Glutamatergic neuron (in vitro differentiated cells): Measurements from ENCODE around the gene KLC4. TPM values are rescaled to one million over a fixed set of nuclear protein-coding genes. Genes with fewer than 3 reads are reported as not detected.

Source experiments
- DNase-seq: peaks from one replicate; pipeline ENCODE4 v3.0.0; 2022
- H3K27ac Mint-ChIP-seq: one replicate; pipeline ENCODE4 v1.8.0; 2020; ENCODE audit warnings: mild to moderate bottlenecking, mixed read lengths, inconsistent platforms; ENCODE audit not compliant: unreplicated experiment
- H3K27me3 Mint-ChIP-seq: one replicate; pipeline ENCODE4 v1.8.0; 2020; ENCODE audit warnings: mild to moderate bottlenecking, moderate library complexity, mixed read lengths, inconsistent platforms; ENCODE audit not compliant: unreplicated experiment
- H3K36me3 Mint-ChIP-seq: one replicate; pipeline ENCODE4 v1.8.0; 2020; ENCODE audit warnings: mild to moderate bottlenecking, mixed read lengths, inconsistent platforms; ENCODE audit not compliant: unreplicated experiment
- H3K4me1 Mint-ChIP-seq: one replicate; pipeline ENCODE4 v1.8.0; 2020; ENCODE audit warnings: mild to moderate bottlenecking, low read depth, mixed read lengths, inconsistent platforms; ENCODE audit not compliant: unreplicated experiment
- H3K4me3 Mint-ChIP-seq: one replicate; pipeline ENCODE4 v1.8.0; 2020; ENCODE audit warnings: mild to moderate bottlenecking, mixed read lengths, inconsistent platforms; ENCODE audit not compliant: unreplicated experiment
- H3K9me3 Mint-ChIP-seq: one replicate; pipeline ENCODE4 v1.8.0; 2020; ENCODE audit warnings: mild to moderate bottlenecking, moderate library complexity, mixed read lengths, inconsistent platforms; ENCODE audit not compliant: unreplicated experiment
- total RNA-seq: library from RNA; stranded (reverse); fragmentation: NEBNext Ultra II Directional; extraction: Animal tissue kit (Norgen Biotek cat#: 25700); gene quantifications from one replicate; pipeline ENCODE4 v1.2.1, GENCODE V29; 2021; ENCODE audit not compliant: unreplicated experiment
- TF ChIP-seq, protein P1 (sequence below): fragments of 200-600 bp; sonication (generic); IDR thresholded peaks from one replicate; pipeline ENCODE4 v1.5.0; 2021; ENCODE audit not compliant: partially characterized antibody, unreplicated experiment

KLC4 gene
- total RNA-seq, 1 donor from 2014 or later = 62.3 TPM

DNA sequence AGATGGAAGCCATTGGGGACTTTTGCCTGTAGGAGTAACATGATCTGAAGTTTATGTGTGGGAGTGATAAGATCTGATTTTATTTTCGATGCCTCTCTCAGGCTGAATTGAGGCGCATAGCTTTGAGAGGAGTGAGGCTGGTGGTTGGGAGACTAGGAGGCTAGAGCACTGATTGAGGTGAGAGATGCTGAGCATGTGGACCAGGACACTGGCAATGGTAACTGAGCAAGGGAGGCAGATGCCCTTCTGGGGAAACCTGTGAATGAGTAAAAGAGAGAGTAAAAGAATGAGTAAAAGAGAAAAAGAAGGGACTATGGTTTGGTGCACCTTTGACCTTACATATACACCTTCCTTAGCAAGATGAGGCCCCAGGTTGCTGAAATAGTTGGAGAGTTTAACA is 35.0 kb upstream of the KLC4 start:
- Mint-ChIP-seq H3K27ac (peak overlapping the region; percentile 66), H3K27me3 (peaks cover 5% of the 10 kb centered on the region), H3K36me3 (no peaks in the 10 kb centered on the region), H3K4me1 (peaks cover 9% of the 10 kb centered on the region), H3K4me3 (peak overlapping the region; percentile 1), H3K9me3 (peaks cover 8% of the 10 kb centered on the region)
- TF ChIP-seq, protein P1, sequence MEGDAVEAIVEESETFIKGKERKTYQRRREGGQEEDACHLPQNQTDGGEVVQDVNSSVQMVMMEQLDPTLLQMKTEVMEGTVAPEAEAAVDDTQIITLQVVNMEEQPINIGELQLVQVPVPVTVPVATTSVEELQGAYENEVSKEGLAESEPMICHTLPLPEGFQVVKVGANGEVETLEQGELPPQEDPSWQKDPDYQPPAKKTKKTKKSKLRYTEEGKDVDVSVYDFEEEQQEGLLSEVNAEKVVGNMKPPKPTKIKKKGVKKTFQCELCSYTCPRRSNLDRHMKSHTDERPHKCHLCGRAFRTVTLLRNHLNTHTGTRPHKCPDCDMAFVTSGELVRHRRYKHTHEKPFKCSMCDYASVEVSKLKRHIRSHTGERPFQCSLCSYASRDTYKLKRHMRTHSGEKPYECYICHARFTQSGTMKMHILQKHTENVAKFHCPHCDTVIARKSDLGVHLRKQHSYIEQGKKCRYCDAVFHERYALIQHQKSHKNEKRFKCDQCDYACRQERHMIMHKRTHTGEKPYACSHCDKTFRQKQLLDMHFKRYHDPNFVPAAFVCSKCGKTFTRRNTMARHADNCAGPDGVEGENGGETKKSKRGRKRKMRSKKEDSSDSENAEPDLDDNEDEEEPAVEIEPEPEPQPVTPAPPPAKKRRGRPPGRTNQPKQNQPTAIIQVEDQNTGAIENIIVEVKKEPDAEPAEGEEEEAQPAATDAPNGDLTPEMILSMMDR = no peak
- DNase-seq = no peak

DNA sequence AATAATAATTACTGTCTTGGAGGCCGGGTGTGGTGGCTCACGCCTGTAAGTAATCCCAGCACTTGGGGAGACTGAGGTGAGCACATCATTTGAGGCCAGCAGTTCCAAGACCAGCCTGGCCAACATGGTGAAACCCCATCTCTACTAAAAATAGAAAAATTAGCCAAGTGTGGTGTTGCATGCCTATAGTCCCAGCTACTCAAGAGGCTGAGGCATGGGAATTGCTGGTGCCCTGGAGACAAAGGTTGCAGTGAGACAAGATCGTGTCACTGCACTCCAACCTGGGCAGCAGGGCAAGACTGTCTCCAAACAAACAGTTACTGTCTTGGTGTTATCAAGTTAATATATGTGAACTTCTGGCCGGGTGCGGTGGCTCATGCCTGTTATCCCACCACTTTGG is 33.1 kb upstream of the KLC4 start:
- Mint-ChIP-seq H3K4me1 (no peaks in the 10 kb centered on the region), H3K27me3 (peaks cover 3% of the 10 kb centered on the region), H3K4me3 (no peak overlapping the region), H3K27ac (no peak overlapping the region), H3K36me3 (no peaks in the 10 kb centered on the region), H3K9me3 (peaks cover 5% of the 10 kb centered on the region)
- no peak for DNase-seq
- TF ChIP-seq, protein P1 = no peak

DNA sequence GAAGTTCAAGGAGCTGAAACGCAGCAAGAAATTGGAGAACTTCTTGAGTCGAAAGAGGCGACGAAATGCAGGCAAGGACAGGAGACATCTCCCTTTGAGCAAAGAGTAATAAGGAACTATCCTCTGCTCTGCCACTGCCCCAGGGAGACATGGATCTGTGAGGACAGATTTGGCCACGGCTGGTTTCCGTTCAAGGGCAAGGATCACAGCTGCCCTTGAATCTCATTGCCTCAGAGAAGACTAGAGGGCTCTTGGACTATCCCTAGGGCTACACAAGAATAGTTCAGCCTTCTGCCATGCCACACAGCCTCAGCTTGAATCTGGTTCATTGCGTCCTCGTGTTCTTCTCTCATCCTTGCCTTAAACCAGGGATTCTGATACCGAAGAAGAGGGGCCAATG is 30.3 kb upstream of the KLC4 start:
- TF ChIP-seq, protein P1 = no peak
- Mint-ChIP-seq H3K27me3 (peaks cover 2% of the 10 kb centered on the region), H3K27ac (no peak overlapping the region), H3K9me3 (peaks cover 1% of the 10 kb centered on the region), H3K36me3 (no peaks in the 10 kb centered on the region), H3K4me3 (no peak overlapping the region), H3K4me1 (no peaks in the 10 kb centered on the region)
- no peak for DNase-seq

DNA sequence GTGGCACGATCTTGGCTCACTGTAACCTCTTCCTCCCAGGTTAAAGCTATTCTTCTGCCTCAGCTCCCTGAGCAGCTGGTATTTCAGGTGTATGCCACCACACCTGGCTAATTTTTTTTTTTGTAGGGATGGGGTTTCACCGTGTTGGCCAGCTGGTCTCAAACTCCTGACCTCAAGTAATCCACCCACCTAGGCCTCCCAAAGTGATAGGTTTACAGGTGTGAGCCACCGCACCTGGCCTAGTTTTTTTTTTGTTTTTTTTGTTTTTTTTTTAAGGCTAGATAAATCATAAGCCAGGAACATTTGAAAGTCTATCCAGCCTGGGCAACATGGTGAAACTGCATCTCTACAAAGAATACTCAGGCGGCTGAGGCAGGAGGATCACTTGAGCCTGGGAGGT is 27.1 kb upstream of the KLC4 start:
- H3K27me3 Mint-ChIP-seq = peaks cover 2% of the 10 kb centered on the region
- TF ChIP-seq, protein P1 = no peak
- H3K4me1 Mint-ChIP-seq = peaks cover 2% of the 10 kb centered on the region
- H3K36me3 Mint-ChIP-seq = no peaks in the 10 kb centered on the region
- H3K9me3 Mint-ChIP-seq = no peaks in the 10 kb centered on the region
- DNase-seq = no peak
- no peak overlapping the region for H3K27ac Mint-ChIP-seq
- no peak overlapping the region for H3K4me3 Mint-ChIP-seq

DNA sequence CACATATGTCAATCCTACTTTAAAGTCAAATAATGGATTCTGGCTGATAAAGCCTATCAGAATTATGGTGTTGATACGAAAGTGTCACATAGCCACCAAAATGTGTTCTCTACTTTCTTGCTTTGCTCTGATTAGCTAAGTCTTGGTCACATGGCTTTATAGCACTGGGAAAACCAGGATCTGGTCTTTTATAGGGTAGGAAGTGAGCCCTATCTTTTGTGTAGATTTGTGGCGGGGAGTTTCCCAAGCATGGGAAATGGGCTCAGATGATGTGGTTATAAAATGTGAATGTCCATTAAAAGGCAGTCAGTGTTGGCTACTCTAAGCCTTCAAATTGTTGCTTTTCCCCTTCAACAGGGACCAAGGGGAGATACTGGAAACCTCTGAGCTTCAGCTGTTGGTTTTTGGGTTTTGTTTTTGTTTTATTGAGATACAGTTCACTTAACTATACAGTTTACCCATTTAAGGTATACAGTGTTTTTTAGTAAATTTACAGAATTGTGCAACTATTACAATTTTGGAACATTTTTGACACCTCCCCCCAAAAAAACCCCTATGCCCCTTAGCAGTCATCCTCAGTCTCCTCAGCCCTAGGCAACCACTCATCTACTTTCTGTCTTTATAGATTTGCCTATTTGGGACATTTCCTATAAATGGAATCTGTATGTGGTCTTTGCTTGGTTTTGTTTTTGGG is 25.8 kb upstream of the KLC4 start:
- peak overlapping the region; percentile 5 for H3K27ac Mint-ChIP-seq
- H3K4me3 Mint-ChIP-seq = no peak overlapping the region
- DNase-seq = no peak
- H3K27me3 Mint-ChIP-seq = peaks cover 4% of the 10 kb centered on the region
- peaks cover 2% of the 10 kb centered on the region for H3K4me1 Mint-ChIP-seq
- TF ChIP-seq, protein P1 = no peak
- no peaks in the 10 kb centered on the region for H3K9me3 Mint-ChIP-seq
- no peaks in the 10 kb centered on the region for H3K36me3 Mint-ChIP-seq
